ENCODE data around the gene ALDH3B1. TPM values are rescaled to one million over a fixed set of nuclear protein-coding genes. Genes with fewer than 3 reads are reported as not detected.

The ALDH3B1 gene
- total and polyA plus RNA-seq, 9 of the 15 experiments (the other 6 are each of a cell fraction or from before 2014, with no cell fraction given) = 0.01 to 0.35 (median 0.07) TPM; not detected in 2

DNA sequence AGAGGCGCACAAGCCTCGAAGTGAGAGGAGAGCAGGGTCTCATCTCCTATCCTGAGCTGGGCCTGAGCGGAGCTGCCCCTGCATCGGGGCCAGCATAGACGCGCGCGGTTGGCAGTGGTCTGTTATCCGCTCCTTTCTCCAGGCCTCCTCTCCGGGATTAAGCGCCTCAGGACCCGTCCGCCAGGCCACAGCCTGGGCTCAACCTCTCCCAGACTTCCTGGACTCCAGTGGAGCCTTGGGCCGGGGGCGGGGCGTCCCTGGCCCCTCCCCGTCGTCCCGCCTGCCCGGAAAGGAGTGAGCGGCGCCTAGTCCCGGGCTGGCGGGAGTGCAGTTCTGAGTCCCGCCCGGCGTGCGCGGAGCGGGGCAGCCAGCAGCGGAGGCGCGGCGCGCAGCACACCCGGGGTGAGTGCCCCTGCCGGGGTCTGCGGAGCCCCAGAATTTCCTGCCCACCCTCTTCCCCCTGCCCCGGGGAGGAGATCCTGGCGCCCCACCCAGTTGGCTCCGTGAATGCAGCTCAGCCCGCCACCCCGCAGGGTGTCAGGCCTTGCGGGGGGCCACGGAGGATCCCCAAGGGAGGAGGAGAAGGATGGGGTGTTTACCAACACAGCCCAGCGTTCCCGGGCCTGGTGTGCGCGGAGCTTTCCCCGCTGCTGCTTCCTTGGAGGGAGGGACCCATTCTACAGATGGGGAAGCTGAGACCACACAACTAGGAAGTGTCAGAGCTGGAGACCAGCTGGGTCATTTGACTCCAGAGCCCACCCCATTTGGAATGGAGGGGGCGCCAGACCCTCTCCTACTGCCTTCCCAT is 28.8 kb downstream of the ALDH3B1 start, which contains the start of gene TCIRG1 (continued):
- TF ChIP-seq, protein P1, sequence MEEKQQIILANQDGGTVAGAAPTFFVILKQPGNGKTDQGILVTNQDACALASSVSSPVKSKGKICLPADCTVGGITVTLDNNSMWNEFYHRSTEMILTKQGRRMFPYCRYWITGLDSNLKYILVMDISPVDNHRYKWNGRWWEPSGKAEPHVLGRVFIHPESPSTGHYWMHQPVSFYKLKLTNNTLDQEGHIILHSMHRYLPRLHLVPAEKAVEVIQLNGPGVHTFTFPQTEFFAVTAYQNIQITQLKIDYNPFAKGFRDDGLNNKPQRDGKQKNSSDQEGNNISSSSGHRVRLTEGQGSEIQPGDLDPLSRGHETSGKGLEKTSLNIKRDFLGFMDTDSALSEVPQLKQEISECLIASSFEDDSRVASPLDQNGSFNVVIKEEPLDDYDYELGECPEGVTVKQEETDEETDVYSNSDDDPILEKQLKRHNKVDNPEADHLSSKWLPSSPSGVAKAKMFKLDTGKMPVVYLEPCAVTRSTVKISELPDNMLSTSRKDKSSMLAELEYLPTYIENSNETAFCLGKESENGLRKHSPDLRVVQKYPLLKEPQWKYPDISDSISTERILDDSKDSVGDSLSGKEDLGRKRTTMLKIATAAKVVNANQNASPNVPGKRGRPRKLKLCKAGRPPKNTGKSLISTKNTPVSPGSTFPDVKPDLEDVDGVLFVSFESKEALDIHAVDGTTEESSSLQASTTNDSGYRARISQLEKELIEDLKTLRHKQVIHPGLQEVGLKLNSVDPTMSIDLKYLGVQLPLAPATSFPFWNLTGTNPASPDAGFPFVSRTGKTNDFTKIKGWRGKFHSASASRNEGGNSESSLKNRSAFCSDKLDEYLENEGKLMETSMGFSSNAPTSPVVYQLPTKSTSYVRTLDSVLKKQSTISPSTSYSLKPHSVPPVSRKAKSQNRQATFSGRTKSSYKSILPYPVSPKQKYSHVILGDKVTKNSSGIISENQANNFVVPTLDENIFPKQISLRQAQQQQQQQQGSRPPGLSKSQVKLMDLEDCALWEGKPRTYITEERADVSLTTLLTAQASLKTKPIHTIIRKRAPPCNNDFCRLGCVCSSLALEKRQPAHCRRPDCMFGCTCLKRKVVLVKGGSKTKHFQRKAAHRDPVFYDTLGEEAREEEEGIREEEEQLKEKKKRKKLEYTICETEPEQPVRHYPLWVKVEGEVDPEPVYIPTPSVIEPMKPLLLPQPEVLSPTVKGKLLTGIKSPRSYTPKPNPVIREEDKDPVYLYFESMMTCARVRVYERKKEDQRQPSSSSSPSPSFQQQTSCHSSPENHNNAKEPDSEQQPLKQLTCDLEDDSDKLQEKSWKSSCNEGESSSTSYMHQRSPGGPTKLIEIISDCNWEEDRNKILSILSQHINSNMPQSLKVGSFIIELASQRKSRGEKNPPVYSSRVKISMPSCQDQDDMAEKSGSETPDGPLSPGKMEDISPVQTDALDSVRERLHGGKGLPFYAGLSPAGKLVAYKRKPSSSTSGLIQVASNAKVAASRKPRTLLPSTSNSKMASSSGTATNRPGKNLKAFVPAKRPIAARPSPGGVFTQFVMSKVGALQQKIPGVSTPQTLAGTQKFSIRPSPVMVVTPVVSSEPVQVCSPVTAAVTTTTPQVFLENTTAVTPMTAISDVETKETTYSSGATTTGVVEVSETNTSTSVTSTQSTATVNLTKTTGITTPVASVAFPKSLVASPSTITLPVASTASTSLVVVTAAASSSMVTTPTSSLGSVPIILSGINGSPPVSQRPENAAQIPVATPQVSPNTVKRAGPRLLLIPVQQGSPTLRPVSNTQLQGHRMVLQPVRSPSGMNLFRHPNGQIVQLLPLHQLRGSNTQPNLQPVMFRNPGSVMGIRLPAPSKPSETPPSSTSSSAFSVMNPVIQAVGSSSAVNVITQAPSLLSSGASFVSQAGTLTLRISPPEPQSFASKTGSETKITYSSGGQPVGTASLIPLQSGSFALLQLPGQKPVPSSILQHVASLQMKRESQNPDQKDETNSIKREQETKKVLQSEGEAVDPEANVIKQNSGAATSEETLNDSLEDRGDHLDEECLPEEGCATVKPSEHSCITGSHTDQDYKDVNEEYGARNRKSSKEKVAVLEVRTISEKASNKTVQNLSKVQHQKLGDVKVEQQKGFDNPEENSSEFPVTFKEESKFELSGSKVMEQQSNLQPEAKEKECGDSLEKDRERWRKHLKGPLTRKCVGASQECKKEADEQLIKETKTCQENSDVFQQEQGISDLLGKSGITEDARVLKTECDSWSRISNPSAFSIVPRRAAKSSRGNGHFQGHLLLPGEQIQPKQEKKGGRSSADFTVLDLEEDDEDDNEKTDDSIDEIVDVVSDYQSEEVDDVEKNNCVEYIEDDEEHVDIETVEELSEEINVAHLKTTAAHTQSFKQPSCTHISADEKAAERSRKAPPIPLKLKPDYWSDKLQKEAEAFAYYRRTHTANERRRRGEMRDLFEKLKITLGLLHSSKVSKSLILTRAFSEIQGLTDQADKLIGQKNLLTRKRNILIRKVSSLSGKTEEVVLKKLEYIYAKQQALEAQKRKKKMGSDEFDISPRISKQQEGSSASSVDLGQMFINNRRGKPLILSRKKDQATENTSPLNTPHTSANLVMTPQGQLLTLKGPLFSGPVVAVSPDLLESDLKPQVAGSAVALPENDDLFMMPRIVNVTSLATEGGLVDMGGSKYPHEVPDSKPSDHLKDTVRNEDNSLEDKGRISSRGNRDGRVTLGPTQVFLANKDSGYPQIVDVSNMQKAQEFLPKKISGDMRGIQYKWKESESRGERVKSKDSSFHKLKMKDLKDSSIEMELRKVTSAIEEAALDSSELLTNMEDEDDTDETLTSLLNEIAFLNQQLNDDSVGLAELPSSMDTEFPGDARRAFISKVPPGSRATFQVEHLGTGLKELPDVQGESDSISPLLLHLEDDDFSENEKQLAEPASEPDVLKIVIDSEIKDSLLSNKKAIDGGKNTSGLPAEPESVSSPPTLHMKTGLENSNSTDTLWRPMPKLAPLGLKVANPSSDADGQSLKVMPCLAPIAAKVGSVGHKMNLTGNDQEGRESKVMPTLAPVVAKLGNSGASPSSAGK (IDR thresholded peaks at IDR 0.05) = no peak
- TF ChIP-seq ZNF780A (CRISPR knock-in tag; IDR thresholded peaks at IDR 0.05) = no peak
- TF ChIP-seq, protein P2, sequence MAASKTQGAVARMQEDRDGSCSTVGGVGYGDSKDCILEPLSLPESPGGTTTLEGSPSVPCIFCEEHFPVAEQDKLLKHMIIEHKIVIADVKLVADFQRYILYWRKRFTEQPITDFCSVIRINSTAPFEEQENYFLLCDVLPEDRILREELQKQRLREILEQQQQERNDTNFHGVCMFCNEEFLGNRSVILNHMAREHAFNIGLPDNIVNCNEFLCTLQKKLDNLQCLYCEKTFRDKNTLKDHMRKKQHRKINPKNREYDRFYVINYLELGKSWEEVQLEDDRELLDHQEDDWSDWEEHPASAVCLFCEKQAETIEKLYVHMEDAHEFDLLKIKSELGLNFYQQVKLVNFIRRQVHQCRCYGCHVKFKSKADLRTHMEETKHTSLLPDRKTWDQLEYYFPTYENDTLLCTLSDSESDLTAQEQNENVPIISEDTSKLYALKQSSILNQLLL (CRISPR knock-in tag; IDR thresholded peaks at IDR 0.05; ENCODE audit: borderline replicate concordance) = no peak
- TF ChIP-seq ZNF696 (CRISPR knock-in tag; conservative IDR thresholded peaks at IDR 0.05) = no peak
- TF ChIP-seq, protein P3, sequence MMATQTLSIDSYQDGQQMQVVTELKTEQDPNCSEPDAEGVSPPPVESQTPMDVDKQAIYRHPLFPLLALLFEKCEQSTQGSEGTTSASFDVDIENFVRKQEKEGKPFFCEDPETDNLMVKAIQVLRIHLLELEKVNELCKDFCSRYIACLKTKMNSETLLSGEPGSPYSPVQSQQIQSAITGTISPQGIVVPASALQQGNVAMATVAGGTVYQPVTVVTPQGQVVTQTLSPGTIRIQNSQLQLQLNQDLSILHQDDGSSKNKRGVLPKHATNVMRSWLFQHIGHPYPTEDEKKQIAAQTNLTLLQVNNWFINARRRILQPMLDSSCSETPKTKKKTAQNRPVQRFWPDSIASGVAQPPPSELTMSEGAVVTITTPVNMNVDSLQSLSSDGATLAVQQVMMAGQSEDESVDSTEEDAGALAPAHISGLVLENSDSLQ (IDR thresholded peaks at IDR 0.05) = no peak
- TF ChIP-seq, protein P4, sequence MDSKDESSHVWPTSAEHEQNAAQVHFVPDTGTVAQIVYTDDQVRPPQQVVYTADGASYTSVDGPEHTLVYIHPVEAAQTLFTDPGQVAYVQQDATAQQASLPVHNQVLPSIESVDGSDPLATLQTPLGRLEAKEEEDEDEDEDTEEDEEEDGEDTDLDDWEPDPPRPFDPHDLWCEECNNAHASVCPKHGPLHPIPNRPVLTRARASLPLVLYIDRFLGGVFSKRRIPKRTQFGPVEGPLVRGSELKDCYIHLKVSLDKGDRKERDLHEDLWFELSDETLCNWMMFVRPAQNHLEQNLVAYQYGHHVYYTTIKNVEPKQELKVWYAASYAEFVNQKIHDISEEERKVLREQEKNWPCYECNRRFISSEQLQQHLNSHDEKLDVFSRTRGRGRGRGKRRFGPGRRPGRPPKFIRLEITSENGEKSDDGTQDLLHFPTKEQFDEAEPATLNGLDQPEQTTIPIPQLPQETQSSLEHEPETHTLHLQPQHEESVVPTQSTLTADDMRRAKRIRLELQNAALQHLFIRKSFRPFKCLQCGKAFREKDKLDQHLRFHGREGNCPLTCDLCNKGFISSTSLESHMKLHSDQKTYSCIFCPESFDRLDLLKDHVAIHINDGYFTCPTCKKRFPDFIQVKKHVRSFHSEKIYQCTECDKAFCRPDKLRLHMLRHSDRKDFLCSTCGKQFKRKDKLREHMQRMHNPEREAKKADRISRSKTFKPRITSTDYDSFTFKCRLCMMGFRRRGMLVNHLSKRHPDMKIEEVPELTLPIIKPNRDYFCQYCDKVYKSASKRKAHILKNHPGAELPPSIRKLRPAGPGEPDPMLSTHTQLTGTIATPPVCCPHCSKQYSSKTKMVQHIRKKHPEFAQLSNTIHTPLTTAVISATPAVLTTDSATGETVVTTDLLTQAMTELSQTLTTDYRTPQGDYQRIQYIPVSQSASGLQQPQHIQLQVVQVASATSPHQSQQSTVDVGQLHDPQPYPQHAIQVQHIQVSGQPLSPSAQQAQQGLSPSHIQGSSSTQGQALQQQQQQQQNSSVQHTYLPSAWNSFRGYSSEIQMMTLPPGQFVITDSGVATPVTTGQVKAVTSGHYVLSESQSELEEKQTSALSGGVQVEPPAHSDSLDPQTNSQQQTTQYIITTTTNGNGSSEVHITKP (IDR thresholded peaks at IDR 0.05; ENCODE audit: partially characterized antibody) = no peak

Data from K562 (cell line).